Stomach (tissue), 9 donors: Measurements from ENCODE around the gene RAB13. TPM values are rescaled to one million over a fixed set of nuclear protein-coding genes. Genes with fewer than 3 reads are reported as not detected.

Experiments used
- DNase-seq, 2 donors: peaks; one replicate each; pipeline versions ENCODE4 v3.0.0 to v3.0.0-alpha.2; 2013 to 2019
- H3K27ac ChIP-seq, 5 donors: fragments of 200-600 bp in 4 of 5; sonication (generic) in 4 of 5; one replicate each; pipeline ENCODE4 v1.5.1; 2013 to 2019; ENCODE audit warnings: mild to moderate bottlenecking in 1 of 5, moderate library complexity in 1 of 5
- H3K27me3 ChIP-seq, 3 donors: fragments of 200-600 bp; sonication (generic); one replicate each; pipeline ENCODE4 v1.5.1; 2017 to 2019; ENCODE audit warnings: mixed run types in 1 of 3
- H3K36me3 ChIP-seq, 4 donors: fragments of 200-600 bp; sonication (generic); 1 replicate in 3 of 4; 2 replicates in 1 of 4; pipeline ENCODE4 v1.5.1; 2016 to 2019
- H3K4me1 ChIP-seq, 4 donors: fragments of 200-600 bp; sonication (generic); one replicate each; pipeline ENCODE4 v1.5.1; 2016 to 2019
- H3K4me3 ChIP-seq, 4 donors: fragments of 200-600 bp; sonication (generic) in 3 of 4; one replicate each; pipeline ENCODE4 v1.5.1; 2016 to 2019; ENCODE audit warnings: mild to moderate bottlenecking in 1 of 4
- H3K9me3 ChIP-seq, 4 donors: fragments of 200-600 bp; sonication (generic); one replicate each; pipeline ENCODE4 v1.5.1; 2016 to 2019
- EP300 ChIP-seq: sonication (generic); formaldehyde crosslinking; IDR thresholded peaks from one replicate; pipeline ENCODE4 v1.6.1; 2017; ENCODE audit warnings: antibody characterized with exemption
- POLR2A ChIP-seq, 4 donors: fragments of 450-650 bp; IDR thresholded peaks; one replicate each; pipeline ENCODE4 v1.6.1; 2016; ENCODE audit warnings: antibody characterized with exemption in 4 of 4, control low read depth in 2 of 4, mild to moderate bottlenecking in 1 of 4, moderate library complexity in 1 of 4
- POLR2AphosphoS5 ChIP-seq, 3 donors: sonication (generic); formaldehyde crosslinking; IDR thresholded peaks; one replicate each; pipeline ENCODE4 v1.6.1; 2016; ENCODE audit warnings: antibody characterized with exemption in 3 of 3
- WGBS, 5 donors: extraction: QIAGEN DNeasy Blood & Tissue Kit in 3 of 5; methylation state at CpG; one replicate each; pipeline versions ENCODE4 v1.1.5 to v1.1.7; 2013 to 2018; 5-methylcytosine and 5-hydroxymethylcytosine counted together
- intact Hi-C: fragments of 100-400 bp; cut with DNase I; formaldehyde crosslinking; loops from one replicate; pipeline ENCODE4 v1.15.1; 2023; ENCODE audit warnings: low total_unique reads
- polyA plus RNA-seq, 3 donors: library from polyadenylated mRNA; stranded (reverse); fragments of 200-250 nt; gene quantifications; one replicate each; pipeline ENCODE4 v1.2.3, GENCODE V29; 2013
- total RNA-seq, 5 donors: library from RNA; depleted of rRNA; stranded (reverse); fragments of >200 nt; gene quantifications; one replicate each; pipeline versions ENCODE4 v1.1.0 to v1.2.3, GENCODE V29; 2014 to 2016
- TF ChIP-seq, protein P1 (sequence below), 7 experiments: fragments of 450-650 bp in 4 of 7; fragments of 200-600 bp in 3 of 7; sonication (generic) in 3 of 7; IDR thresholded peaks; one replicate each; pipeline ENCODE4 v1.5.1; 2016 to 2019; ENCODE audit warnings: antibody characterized with exemption in 7 of 7, control low read depth in 2 of 7, mild to moderate bottlenecking in 1 of 7
- donor health status: healthy with polysubstance abuse.
- donor health status: Bipolar disorder and iron deficiency.
- donor health status: healthy.

RAB13 gene
- total and polyA plus RNA-seq, 8 donors = 35.5 to 730 (median 73.3) TPM

DNA sequence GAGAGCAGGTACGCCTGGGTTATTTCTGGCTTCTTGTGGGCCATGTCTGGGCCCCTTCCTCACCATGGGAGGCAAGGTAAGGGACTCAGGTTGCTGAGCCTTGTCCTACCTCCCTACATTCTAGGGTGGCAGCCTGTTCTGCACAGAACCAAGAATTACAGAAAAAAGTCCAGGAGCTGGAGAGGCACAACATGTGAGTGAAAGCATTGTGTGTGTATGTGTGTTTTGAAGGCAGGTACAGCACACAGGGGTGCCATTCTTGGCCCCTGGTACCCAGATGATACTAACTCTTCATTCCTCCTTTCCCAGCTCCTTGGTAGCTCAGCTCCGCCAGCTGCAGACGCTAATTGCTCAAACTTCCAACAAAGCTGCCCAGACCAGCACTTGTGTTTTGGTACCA, 13.1 kb downstream of the RAB13 start:
- 77 to 96% (median 85%) methylated on average over 3 of the region's 3 CpGs for WGBS, 5 donors
- Histone ChIP-seq H3K4me1 (peaks cover 15 to 45% (median 37%) of the 10 kb centered on the region in 4 donors), H3K9me3 (no peaks in the 10 kb centered on the region), H3K4me3 (no peak overlapping the region), H3K36me3 (peaks cover 26 to 38% (median 37%) of the 10 kb centered on the region in 4 donors), H3K27me3 (no peaks in the 10 kb centered on the region), H3K27ac (no peak overlapping the region)
- no peak for DNase-seq
- TF ChIP-seq POLR2AphosphoS5 (IDR thresholded peaks at IDR 0.05) (peak in 1 of 3 donors; percentile 5), EP300 (no peak), POLR2A (IDR thresholded peaks at IDR 0.05) (no peak)
- TF ChIP-seq, protein P1, sequence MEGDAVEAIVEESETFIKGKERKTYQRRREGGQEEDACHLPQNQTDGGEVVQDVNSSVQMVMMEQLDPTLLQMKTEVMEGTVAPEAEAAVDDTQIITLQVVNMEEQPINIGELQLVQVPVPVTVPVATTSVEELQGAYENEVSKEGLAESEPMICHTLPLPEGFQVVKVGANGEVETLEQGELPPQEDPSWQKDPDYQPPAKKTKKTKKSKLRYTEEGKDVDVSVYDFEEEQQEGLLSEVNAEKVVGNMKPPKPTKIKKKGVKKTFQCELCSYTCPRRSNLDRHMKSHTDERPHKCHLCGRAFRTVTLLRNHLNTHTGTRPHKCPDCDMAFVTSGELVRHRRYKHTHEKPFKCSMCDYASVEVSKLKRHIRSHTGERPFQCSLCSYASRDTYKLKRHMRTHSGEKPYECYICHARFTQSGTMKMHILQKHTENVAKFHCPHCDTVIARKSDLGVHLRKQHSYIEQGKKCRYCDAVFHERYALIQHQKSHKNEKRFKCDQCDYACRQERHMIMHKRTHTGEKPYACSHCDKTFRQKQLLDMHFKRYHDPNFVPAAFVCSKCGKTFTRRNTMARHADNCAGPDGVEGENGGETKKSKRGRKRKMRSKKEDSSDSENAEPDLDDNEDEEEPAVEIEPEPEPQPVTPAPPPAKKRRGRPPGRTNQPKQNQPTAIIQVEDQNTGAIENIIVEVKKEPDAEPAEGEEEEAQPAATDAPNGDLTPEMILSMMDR (IDR thresholded peaks at IDR 0.05) = no peak
- intact Hi-C loops = no loop called here

DNA sequence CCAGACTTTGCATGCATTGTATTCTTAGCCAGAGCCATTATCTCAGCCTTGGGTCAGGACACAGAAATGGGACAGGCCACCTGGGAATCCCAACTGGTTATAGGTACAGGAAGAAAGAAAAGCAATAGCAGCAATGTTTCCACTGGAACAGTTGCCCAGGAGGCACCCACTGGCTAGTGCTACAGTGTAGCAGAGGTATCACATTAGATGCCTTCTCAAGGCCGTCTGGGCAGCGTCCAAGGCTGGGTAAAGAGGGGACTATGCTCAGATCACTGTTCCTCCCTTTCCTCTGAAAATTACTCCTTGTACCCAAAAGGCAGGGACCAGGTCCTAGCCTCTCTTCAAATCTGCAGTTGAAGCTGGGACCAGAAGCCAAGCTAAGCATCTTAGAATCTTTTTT, 15.8 kb downstream of the RAB13 start:
- Histone ChIP-seq H3K9me3 (no peaks in the 10 kb centered on the region), H3K4me1 (peaks cover 14 to 47% (median 34%) of the 10 kb centered on the region in 4 donors), H3K36me3 (peaks cover 21 to 30% (median 28%) of the 10 kb centered on the region in 4 donors), H3K27me3 (no peaks in the 10 kb centered on the region), H3K27ac (no peak overlapping the region), H3K4me3 (no peak overlapping the region)
- DNase-seq = no peak
- TF ChIP-seq POLR2A (IDR thresholded peaks at IDR 0.05) (no peak), POLR2AphosphoS5 (IDR thresholded peaks at IDR 0.05) (no peak), EP300 (no peak)
- TF ChIP-seq, protein P1 (IDR thresholded peaks at IDR 0.05) = no peak
- WGBS, 5 donors = 79 to 88% (median 85%) methylated on average over 2 of the region's 2 CpGs
- intact Hi-C loops = no loop called here

DNA sequence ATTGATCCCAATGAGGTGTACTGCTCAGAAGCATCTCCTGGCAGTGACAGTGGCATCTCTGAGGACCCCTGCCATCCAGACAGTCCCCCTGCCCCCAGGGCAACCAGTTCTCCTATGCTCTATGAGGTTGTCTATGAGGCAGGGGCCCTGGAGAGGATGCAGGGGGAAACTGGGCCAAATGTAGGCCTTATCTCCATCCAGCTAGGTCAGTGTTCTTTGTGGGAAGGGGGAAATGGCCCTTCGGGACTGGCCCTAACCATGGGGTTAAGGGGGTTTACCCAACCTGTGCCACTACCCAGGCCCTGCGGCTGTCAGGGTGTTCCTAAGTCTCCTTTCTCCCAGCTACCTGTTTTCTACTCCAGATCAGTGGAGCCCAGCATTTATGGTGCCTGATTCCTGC, 17.2 kb downstream of the RAB13 start:
- Histone ChIP-seq H3K9me3 (no peaks in the 10 kb centered on the region), H3K4me1 (peaks cover 22 to 50% (median 40%) of the 10 kb centered on the region in 4 donors), H3K27me3 (no peaks in the 10 kb centered on the region), H3K27ac (peak overlapping the region in 4 of 5 donors; percentile 86 to 97 (median 92)), H3K4me3 (peak overlapping the region in 3 of 4 donors; percentile 48 to 57 (median 54)), H3K36me3 (peaks cover 8 to 16% (median 14%) of the 10 kb centered on the region in 4 donors)
- WGBS, 5 donors = 37 to 68% (median 57%) methylated on average over 2 of the region's 2 CpGs
- intact Hi-C loops = no loop called here
- DNase-seq = no peak
- TF ChIP-seq EP300 = no peak
- no peak for TF ChIP-seq POLR2AphosphoS5 (IDR thresholded peaks at IDR 0.05)
- TF ChIP-seq, protein P1 (IDR thresholded peaks at IDR 0.05) = no peak
- no peak for TF ChIP-seq POLR2A (IDR thresholded peaks at IDR 0.05)

DNA sequence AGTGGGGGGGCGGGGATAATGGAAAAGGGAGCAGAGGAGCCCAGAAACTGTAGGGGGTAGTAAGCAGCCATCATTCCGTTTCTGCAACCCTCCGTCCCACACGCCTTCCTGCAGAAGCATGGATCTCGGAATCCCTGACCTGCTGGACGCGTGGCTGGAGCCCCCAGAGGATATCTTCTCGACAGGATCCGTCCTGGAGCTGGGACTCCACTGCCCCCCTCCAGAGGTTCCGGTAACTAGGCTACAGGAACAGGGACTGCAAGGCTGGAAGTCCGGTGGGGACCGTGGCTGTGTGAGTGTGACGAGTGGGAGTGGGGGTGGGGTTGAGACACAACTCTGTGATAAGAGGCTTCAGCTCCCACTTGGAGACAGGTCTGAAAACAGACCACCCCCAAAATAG, 17.7 kb downstream of the RAB13 start:
- H3K27ac ChIP-seq = peak overlapping the region; percentile 86 to 97 (median 91)
- intact Hi-C loops = no loop called here

More for the DNA sequence above, 17.7 kb downstream of the RAB13 start:
- Histone ChIP-seq H3K4me3 (peak overlapping the region; percentile 48 to 57 (median 54)), H3K27me3 (no peaks in the 10 kb centered on the region), H3K4me1 (peaks cover 22 to 51% (median 44%) of the 10 kb centered on the region in 4 donors), H3K36me3 (peaks cover 3 to 11% (median 9%) of the 10 kb centered on the region in 4 donors), H3K9me3 (no peaks in the 10 kb centered on the region)
- DNase-seq = peak in 1 of 2 donors; percentile 62
- 6 to 18% (median 7%) methylated on average over 12 to 13 of the region's 13 CpGs for WGBS, 5 donors
- TF ChIP-seq EP300 = no peak
- TF ChIP-seq POLR2AphosphoS5 (IDR thresholded peaks at IDR 0.05) = no peak
- no peak for TF ChIP-seq POLR2A (IDR thresholded peaks at IDR 0.05)
- TF ChIP-seq, protein P1 (IDR thresholded peaks at IDR 0.05) = no peak
